GM19193 (cell line): ENCODE measurements around the gene PPP1R14D.

Source experiments
- POLR2A ChIP-seq: IDR thresholded peaks from 4 replicates; pipeline ENCODE4 v1.6.1; 2011; ENCODE audit not compliant: insufficient read depth, insufficient read length; ENCODE audit errors: extremely low read depth

Gene PPP1R14D

DNA sequence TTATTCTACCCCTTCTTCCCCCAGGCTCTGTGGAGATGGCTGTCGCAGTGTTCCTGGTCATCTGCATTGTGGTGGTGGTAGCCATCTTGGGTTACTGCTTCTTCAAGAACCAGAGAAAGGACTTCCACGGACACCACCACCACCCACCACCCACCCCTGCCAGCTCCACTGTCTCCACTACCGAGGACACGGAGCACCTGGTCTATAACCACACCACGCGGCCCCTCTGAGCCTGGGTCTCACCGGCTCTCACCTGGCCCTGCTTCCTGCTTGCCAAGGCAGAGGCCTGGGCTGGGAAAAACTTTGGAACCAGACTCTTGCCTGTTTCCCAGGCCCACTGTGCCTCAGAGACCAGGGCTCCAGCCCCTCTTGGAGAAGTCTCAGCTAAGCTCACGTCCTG, 28.2 kb upstream of the PPP1R14D start:
- TF ChIP-seq POLR2A = no peak

GRCh38 chr15:40855706-40856234, 27.3 kb upstream of the PPP1R14D start:
- no peak for TF ChIP-seq POLR2A

- no peak for TF ChIP-seq POLR2A
Measured at GRCh38 chr15:40854161-40854560, 25.7 kb upstream of the PPP1R14D start.

- no peak for TF ChIP-seq POLR2A
Measured at GRCh38 chr15:40853241-40853890, 24.9 kb upstream of the PPP1R14D start.

DNA sequence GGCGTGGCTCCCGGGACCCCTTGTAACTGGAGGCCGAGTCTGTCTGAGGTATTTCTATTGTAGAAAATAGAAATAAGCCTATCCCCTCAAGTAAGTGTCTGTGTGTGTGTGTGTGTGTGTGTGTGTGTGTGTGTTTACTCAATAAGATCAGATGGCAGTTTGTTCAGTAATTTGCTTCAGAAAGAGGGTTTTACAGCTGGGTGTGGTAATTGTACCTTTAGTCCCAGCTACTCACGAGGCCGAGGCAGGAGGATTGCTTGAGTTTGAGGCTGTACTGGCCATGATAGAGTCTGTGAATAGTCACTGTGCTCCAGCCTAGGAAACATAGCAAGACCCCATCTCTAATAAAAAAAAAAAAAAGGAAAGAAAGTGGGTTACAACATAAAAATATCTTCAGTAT, 24.0 kb upstream of the PPP1R14D start:
- TF ChIP-seq POLR2A = no peak

DNA sequence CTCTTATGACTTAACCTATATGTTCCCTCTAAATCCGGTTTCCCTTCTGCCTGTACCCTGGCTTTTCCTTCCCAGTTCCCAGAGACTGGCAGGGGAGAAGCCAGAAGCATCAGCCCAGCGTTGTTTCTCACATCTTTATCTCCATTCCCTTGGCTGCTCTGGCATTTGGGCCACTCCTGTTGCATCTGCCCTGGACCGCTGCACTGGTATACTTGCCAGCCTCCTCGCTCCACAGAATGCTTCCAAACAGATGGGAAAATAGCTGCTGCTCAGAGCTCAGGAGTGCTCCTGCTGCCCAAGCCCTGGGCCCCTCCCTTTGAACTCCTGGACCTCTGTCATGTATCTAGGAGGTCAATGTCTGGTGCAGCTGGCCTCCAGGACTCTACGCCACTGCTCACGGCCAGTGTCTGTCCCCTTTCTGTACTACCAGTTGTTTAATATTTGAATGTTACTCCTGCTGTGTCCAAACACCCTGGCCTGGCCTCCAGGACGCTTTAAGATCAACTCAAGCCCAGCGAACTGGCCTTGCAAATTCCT, 22.1 kb upstream of the PPP1R14D start:
- TF ChIP-seq POLR2A = no peak

GRCh38 chr15:40847223-40847961, 18.9 kb upstream of the PPP1R14D start:
- peak; percentile 29 for TF ChIP-seq POLR2A

GRCh38 chr15:40846841-40847222, 18.3 kb upstream of the PPP1R14D start:
- TF ChIP-seq POLR2A = no peak

GRCh38 chr15:40845511-40846284, 17.2 kb upstream of the PPP1R14D start:
- TF ChIP-seq POLR2A = no peak

- TF ChIP-seq POLR2A = no peak
Measured at GRCh38 chr15:40845036-40845435, 16.5 kb upstream of the PPP1R14D start.

GRCh38 chr15:40844696-40845030, 16.2 kb upstream of the PPP1R14D start:
- TF ChIP-seq POLR2A = no peak

GRCh38 chr15:40843885-40844695, 15.6 kb upstream of the PPP1R14D start, which contains the start of gene SPINT1:
SPINT1 (plus strand) TSS chr15:40844048; CDS start chr15:40844555, 507 bp downstream.
- no peak for TF ChIP-seq POLR2A

GRCh38 chr15:40843261-40843884, 14.9 kb upstream of the PPP1R14D start:
- TF ChIP-seq POLR2A = no peak

DNA sequence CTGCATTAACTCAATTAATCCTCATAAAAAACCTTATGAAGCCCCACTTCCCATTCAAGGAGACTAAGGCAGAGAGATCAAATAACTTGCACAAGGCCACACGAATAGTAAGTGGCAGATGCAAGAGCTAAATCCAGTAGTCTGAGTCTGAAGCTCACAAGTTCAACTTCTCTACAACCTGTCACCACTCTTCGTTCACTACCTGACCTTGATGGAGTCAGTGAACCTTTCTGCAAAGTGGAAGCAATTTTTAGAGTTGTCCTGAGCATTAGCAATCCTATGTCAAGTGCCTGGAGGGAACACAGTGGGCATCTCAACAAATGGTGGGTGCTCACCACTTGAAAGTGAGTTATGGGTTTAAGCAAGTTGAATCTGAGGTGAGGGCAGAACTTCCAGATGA, 13.2 kb upstream of the PPP1R14D start:
- TF ChIP-seq POLR2A = no peak

DNA sequence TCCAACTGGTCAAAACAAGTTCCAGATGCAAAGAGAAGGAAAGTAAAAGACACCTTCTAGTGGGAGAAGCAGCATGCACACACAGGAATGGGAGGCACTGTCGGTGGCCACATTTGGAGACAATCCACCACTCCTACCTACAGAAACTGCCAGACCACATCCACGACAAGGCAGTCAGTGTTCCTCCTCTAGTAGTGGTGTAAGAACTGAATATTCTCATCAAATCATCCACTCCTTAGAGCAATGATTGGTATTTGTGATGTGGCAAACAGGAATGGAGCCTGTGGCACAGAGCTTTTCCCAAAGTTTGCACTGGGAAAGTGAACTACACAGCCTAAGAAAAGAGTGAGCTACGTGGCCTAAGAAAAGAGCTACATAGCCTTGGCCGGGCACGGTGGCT, 10.2 kb upstream of the PPP1R14D start:
- no peak for TF ChIP-seq POLR2A

DNA sequence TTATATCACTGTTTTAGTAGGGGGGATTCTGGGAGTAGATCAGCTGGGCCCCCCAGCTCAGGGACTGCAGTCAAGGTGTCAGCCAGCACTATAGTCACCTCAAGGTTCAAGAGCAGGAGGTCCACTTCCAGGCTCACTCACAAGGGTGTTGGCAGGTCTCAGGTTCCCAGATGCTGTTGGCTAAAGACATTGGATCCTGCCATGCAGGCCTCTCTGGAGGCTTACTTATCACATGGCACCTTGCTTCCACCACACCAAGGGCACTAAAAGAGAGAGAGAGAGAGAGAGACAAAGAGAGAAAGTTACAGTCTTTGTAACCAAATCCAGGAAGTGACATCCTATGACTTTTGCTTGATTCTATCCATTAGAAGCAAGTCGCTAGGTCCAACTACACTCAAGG, 7.5 kb upstream of the PPP1R14D start:
- TF ChIP-seq POLR2A = no peak
